ENCODE measurements around the gene RGL1.
A peak's percentile ranks its signal among the peaks of the same experiment; 100 is the strongest.

Gene RGL1

GRCh38 chr1:183889095-183889494 lies 84.2 kb downstream of the RGL1 start:
- no peak for DNase-seq (ENCODE audit: low read depth)

DNA sequence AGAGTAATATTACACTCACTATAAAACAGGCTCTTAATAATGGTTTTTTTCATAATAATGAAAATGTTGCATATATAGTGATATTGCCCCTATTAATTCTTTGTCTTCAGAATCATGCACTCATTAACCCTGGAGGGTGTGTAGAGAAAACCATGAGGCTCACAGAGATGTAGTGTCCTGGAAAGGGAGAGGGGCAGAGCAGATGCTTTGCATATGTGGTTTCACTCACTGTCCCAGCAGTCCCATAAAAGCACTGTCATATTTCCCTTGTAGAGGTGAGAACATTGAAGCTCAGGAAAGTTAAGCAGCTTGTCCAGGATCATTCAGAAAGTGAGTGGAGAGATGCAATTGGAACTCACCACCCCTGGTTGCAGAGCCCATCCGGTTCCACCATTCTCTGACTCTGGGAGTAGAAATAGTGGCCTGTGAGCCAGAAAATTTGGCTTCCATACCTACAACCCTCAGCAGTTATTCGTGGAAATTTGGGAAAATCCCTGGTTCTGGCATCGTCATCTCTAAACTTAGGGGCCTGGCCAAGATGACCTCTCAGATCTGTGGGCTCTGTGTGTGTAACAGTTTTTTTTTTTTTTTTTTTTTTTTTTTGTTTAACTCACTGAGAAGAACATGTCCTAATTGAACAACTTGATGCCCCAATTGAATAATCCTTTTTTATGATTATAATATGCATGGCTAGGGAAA lies 86.4 kb downstream of the RGL1 start:
- no peak for DNase-seq (ENCODE audit: low read depth)

GRCh38 chr1:183892351-183892793 lies 87.5 kb downstream of the RGL1 start:
- DNase-seq (ENCODE audit: low read depth) = peak; percentile 75

GRCh38 chr1:183893561-183894289 lies 88.8 kb downstream of the RGL1 start:
- DNase-seq (ENCODE audit: low read depth) = no peak

- DNase-seq (ENCODE audit: low read depth) = no peak
Measured at GRCh38 chr1:183894290-183894565, 89.3 kb downstream of the RGL1 start.

DNA sequence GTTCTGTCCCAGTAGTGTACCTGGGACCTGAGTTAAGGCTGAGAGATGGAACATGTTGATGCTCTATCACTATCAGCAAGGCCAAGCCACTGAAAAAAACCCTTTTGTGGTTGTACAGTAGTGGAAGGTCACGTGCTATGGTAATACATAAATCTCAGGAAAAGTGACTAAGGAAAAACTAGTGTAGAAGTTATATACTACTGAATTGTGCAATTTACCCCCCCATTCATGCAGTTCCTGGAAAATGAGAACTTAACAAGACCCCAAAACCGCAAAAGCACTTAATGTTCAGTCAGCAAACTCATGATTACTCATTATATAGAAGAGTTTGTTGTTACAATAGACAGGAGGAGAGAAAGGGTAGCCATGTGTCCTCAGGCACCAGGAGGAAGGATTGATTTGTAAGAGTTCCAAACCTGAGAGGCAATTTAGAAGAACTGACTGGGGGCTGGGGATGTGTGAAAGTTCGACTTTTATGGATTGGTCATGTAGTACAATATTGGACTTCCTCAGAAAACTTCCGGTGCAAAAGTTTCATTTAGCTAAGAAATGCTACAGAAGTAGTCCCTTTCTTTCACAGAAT lies 91.6 kb downstream of the RGL1 start:
- DNase-seq (ENCODE audit: low read depth) = peak; percentile 80

DNA sequence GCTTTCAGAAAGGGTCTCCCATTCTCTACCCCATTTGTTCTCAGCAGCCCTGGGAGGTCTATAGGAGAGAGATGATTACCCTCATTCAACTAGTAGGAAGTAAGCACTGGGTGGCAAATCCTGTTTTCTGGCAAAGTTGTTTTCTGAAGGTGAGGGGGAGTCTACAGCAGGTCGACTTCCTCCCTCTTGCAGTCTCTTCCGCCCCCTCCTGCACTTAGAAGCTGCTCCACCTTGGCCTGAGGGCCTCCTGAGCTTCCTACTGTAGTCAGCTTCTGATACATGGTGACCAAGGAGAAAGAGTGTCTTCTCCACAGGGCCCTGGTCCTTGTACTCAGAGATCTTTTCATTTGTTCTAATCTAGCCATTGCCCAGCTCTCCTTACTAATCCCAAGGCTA lies 93.1 kb downstream of the RGL1 start:
- no peak for DNase-seq (ENCODE audit: low read depth)

DNA sequence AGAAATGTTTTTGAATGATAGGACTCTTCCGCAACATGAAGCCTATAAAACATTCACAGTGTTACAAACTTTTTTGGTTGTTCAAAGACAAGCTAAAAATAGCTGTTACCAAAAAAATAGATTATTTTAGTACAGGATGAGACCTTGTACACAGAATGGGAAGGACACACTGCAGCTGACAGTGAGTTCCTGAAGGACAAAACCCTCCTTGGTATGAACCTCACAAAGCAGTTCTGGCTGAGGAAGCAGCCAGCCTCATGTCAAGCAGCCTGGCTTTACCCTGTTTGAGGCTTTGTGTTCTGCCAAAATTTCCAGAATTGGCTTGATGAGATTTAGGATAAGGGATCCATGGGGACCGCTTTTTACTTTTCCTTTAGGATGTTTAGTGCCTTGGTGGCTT lies 93.7 kb downstream of the RGL1 start:
- no peak for DNase-seq (ENCODE audit: low read depth)

DNA sequence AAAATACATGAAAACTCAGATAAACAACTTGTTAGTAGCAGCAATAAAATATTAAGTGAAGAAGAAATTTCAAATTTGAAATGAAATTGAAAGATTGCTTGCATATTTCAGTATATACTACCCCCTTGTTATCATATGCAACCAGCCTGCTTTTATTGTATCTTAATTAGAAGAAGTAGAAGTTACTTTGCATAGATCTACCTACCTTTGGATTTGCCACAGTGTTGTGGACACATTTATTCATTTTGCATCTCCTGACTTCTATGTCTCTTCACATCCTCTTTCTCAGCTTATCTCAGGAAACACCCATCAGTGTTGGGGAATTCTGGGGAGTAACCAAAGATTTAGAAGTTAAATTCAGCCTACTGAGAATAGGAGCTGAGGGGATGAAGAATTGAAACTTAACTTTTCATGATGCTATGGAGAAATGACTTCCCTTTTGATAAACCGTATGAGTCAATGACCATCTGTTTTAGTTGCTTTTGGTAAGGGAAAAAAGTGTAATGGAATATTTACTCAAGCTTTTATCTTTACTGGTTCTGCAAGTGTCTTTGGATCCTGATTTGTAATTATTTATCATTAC lies 96.9 kb downstream of the RGL1 start:
- no peak for DNase-seq (ENCODE audit: low read depth)

DNA sequence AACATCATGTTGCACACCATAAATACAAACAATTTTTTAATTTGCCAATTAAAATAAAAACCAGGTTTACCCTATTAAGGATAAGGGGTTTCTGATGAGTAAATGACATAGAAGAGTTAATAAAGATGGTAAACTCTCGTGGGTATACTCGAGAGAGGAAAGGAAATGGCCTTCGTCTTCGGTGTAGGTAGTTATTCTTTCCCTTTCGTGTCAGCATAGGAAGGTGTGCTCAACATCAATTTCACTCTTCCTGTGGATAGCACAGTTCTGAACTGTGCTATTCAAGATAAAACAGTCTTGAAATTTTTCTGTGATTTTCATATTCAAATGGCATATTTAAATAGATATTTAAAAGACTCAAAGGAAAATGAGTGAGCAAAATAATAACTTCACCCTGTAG lies 98.2 kb downstream of the RGL1 start:
- DNase-seq (ENCODE audit: low read depth) = no peak

GRCh38 chr1:183905508-183906113 lies 100.7 kb downstream of the RGL1 start:
- DNase-seq (ENCODE audit: low read depth) = no peak

- DNase-seq (ENCODE audit: low read depth) = peak; percentile 28
Measured at GRCh38 chr1:183907070-183907469, 102.2 kb downstream of the RGL1 start.

- no peak for DNase-seq (ENCODE audit: low read depth)
Measured at GRCh38 chr1:183908079-183908478, 103.2 kb downstream of the RGL1 start.

DNA sequence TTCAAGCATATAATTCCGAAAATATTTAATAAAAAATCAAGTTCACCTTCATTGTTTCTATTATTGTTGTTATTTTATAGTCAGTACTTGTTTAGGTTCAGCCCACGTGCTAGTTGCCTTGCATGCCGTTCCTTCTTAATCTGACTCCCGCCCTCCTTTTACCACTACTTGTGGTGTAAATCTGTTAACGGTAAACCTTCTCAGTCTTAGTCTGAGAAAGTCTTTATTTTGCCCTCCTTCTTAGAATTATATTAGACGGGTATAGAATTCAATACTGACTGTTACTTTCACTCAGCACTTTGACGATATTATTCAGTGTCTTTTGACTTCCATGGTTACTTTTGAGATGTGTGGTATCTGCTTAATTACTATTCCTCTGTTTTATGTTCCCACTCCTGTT lies 104.8 kb downstream of the RGL1 start:
- DNase-seq (ENCODE audit: low read depth) = no peak

GRCh38 chr1:183910845-183911244 lies 105.9 kb downstream of the RGL1 start:
- DNase-seq (ENCODE audit: low read depth) = no peak

GRCh38 chr1:183911285-183911684 lies 106.4 kb downstream of the RGL1 start:
- DNase-seq (ENCODE audit: low read depth) = no peak

GRCh38 chr1:183912265-183912886 lies 107.5 kb downstream of the RGL1 start:
- DNase-seq (ENCODE audit: low read depth) = no peak

DNA sequence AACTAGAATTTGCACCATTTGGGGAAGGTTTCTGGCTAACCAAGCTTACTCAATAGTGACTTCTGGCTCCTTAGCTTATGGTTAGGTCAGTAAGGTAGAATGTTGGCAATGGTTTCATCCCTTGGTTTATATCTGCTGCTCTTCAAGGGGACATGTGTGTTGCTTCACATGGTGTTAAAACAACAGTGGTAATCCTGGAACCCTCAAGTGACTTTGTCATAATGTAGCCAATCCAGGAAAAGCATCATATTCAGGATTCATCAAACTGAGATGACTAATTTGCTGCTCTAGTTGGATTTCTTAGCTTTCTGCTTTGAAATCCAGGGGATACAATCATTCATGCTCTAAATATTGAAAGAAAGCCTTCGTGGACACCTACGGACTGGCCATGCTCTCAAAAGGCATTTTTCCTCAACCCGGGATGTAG lies 108.7 kb downstream of the RGL1 start:
- DNase-seq (ENCODE audit: low read depth) = no peak

- DNase-seq (ENCODE audit: low read depth) = peak; percentile 24
Measured at GRCh38 chr1:183914276-183914675, 109.4 kb downstream of the RGL1 start.

- DNase-seq (ENCODE audit: low read depth) = no peak
Measured at GRCh38 chr1:183914891-183915290, 110.0 kb downstream of the RGL1 start.

GRCh38 chr1:183915625-183916510 lies 110.9 kb downstream of the RGL1 start:
- DNase-seq (ENCODE audit: low read depth) = peak; percentile 98

Data from iris pigment epithelial cell (primary cell).